ENCODE data around the gene CTBS. TPM values are rescaled to one million over a fixed set of nuclear protein-coding genes. Genes with fewer than 3 reads are reported as not detected.

CTBS gene
- total RNA-seq, 4 donors from 2014 or later: 3.8 to 25.7 (median 16.2) TPM

DNA sequence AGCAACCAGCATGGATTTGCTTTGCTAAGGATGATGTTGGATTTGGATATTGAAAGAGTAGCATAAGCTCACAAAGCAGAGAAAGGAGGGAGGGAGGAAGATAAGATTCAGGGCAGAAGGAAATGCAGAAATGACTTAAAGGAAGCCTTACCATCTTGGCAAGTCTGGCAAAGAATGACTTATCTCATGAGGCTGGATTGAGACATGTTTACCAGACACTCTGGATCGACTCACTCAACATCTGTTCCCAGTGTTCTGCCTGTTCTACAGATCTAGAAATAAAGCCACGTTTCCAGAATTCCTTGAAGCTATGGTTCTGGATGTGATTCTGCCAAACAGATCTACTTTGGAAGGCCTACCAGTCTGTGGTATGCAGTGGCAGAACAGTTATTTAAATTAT lies 38.8 kb upstream of the CTBS start:
- Histone ChIP-seq H3K9me3 (peaks cover 0 to 4% of the 10 kb centered on the region in 2 donors), H3K4me1 (no peaks in the 10 kb centered on the region), H3K4me3 (no peak overlapping the region), H3K36me3 (no peaks in the 10 kb centered on the region), H3K27ac (no peak overlapping the region), H3K27me3 (no peaks in the 10 kb centered on the region)
- TF ChIP-seq CTCF (IDR thresholded peaks at IDR 0.05) (no peak), POLR2AphosphoS5 (IDR thresholded peaks at IDR 0.05) (no peak), POLR2A (IDR thresholded peaks at IDR 0.05) (no peak), EP300 (IDR thresholded peaks at IDR 0.05; ENCODE audit: low read depth) (no peak)
- in situ Hi-C loops (cut with MboI; ENCODE audit: low pct_ligation_motif_present in 1 of 4, low pct_unique_long_range_greater_than_20kb in 1 of 4, low sequenced_read_pairs in 3 of 4): loop anchor here (10.0 to 25.0 kb wide), 4 partner anchors 168 to 478 kb away; partner anchors contain the start of gene PRKACB (in 2 of the 4)
- WGBS, 2 donors (ENCODE audit: low coverage in 1 of 2): 43 to 75% methylated on average over 1 to 2 of the region's 2 CpGs
- intact Hi-C loops (cut with DNase I; ENCODE audit: low total_unique reads): no loop called here
- no peak for DNase-seq

GRCh38 chr1:84611796-84612195 lies 37.6 kb upstream of the CTBS start:
- no peak for TF ChIP-seq CTCF (IDR thresholded peaks at IDR 0.05)
- TF ChIP-seq EP300 (IDR thresholded peaks at IDR 0.05; ENCODE audit: low read depth): no peak
- TF ChIP-seq POLR2AphosphoS5 (IDR thresholded peaks at IDR 0.05): no peak
- TF ChIP-seq POLR2A (IDR thresholded peaks at IDR 0.05): no peak
- peaks cover 0 to 4% of the 10 kb centered on the region in 2 donors for H3K9me3 ChIP-seq
- no peak overlapping the region for H3K4me3 ChIP-seq
- intact Hi-C loops (cut with DNase I; ENCODE audit: low total_unique reads): no loop called here
- H3K36me3 ChIP-seq: no peaks in the 10 kb centered on the region
- 32 to 48% methylated on average over 3 of the region's 3 CpGs for WGBS, 2 donors (ENCODE audit: low coverage in 1 of 2)
- in situ Hi-C loops (cut with MboI; ENCODE audit: low pct_ligation_motif_present in 1 of 4, low pct_unique_long_range_greater_than_20kb in 1 of 4, low sequenced_read_pairs in 3 of 4): loop anchor here (10.0 to 25.0 kb wide), 4 partner anchors 167 to 477 kb away; partner anchors contain the start of gene PRKACB (in 2 of the 4)
- H3K4me1 ChIP-seq: no peaks in the 10 kb centered on the region
- H3K27me3 ChIP-seq: no peaks in the 10 kb centered on the region
- no peak overlapping the region for H3K27ac ChIP-seq
- DNase-seq: no peak

DNA sequence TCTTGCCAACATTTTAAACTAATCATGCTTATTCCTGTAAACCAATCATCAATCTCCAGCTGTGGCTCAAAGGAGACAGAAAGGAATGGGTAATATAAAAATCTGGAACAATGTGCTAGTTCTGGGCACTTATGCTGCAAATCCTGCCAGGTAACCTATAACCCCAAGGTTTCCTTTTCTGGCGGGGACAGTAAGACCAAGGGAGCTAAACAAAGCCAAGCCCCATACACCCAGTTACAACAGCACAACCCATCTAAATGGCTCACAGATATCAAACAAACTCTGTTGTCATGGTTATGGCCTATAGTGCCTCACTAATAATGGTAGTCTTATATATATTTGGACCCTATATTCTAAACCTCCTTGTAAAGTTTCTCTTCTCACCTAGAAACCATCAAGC lies 36.9 kb upstream of the CTBS start:
- no peaks in the 10 kb centered on the region for H3K27me3 ChIP-seq
- H3K4me1 ChIP-seq: no peaks in the 10 kb centered on the region
- H3K4me3 ChIP-seq: no peak overlapping the region
- intact Hi-C loops (cut with DNase I; ENCODE audit: low total_unique reads) (no loop called here), in situ Hi-C loops (cut with MboI; ENCODE audit: low pct_ligation_motif_present in 1 of 4, low pct_unique_long_range_greater_than_20kb in 1 of 4, low sequenced_read_pairs in 3 of 4) (loop anchor here (10.0 to 25.0 kb wide), 4 partner anchors 166 to 476 kb away; partner anchors contain the start of gene PRKACB (in 2 of the 4))
- TF ChIP-seq CTCF (IDR thresholded peaks at IDR 0.05) (no peak), POLR2A (IDR thresholded peaks at IDR 0.05) (no peak), POLR2AphosphoS5 (IDR thresholded peaks at IDR 0.05) (no peak), EP300 (IDR thresholded peaks at IDR 0.05; ENCODE audit: low read depth) (no peak)
- H3K9me3 ChIP-seq: peaks cover 0 to 4% of the 10 kb centered on the region in 2 donors
- H3K27ac ChIP-seq: no peak overlapping the region
- WGBS, 2 donors (ENCODE audit: low coverage in 1 of 2): 69% methylated on average over 1 of the region's 1 CpG; no CpG with 5 or more reads in 1 of the 2 donors
- H3K36me3 ChIP-seq: no peaks in the 10 kb centered on the region
- DNase-seq: no peak

GRCh38 chr1:84606977-84607376 lies 32.7 kb upstream of the CTBS start:
- TF ChIP-seq EP300 (IDR thresholded peaks at IDR 0.05; ENCODE audit: low read depth): no peak
- no peak for TF ChIP-seq CTCF (IDR thresholded peaks at IDR 0.05)
- no peak for TF ChIP-seq POLR2A (IDR thresholded peaks at IDR 0.05)
- no peak for TF ChIP-seq POLR2AphosphoS5 (IDR thresholded peaks at IDR 0.05)
- Histone ChIP-seq H3K27me3 (no peaks in the 10 kb centered on the region), H3K36me3 (no peaks in the 10 kb centered on the region), H3K4me3 (no peak overlapping the region), H3K9me3 (peaks cover 6 to 14% of the 10 kb centered on the region in 2 donors), H3K27ac (no peak overlapping the region), H3K4me1 (peaks cover 0 to 6% (median 2%) of the 10 kb centered on the region in 4 donors)
- 48 to 63% methylated on average over 3 to 5 of the region's 5 CpGs for WGBS, 2 donors (ENCODE audit: low coverage in 1 of 2)
- in situ Hi-C loops (cut with MboI; ENCODE audit: low pct_ligation_motif_present in 1 of 4, low pct_unique_long_range_greater_than_20kb in 1 of 4, low sequenced_read_pairs in 3 of 4) (loop anchor here in 3 of 4 donors (25.0 kb wide), 2 partner anchors 170 to 470 kb away; partner anchors contain the start of gene PRKACB (in 2 of the 3)), intact Hi-C loops (cut with DNase I; ENCODE audit: low total_unique reads) (loop anchor here (10.0 kb wide), 1 partner anchor 102 kb away; the partner anchor contains the start of genes GNG5 and SPATA1)
- DNase-seq: no peak
